K562 (cell line): ENCODE measurements around the gene CYP11A1. TPM values are rescaled to one million over a fixed set of nuclear protein-coding genes. Genes with fewer than 3 reads are reported as not detected.

Source experiments
- BRF2 ChIP-seq: IDR thresholded peaks from 3 replicates; pipeline ENCODE4 v1.6.1; 2011; ENCODE audit warnings: borderline replicate concordance, mild to moderate bottlenecking; ENCODE audit not compliant: insufficient read length, insufficient read depth
- CHD1 ChIP-seq: fragments of 200-600 bp; sonication (generic); IDR thresholded peaks from one replicate; pipeline ENCODE4 v1.6.1; 2012; ENCODE audit warnings: mild to moderate bottlenecking, moderate library complexity, low read length, inconsistent platforms
- DNMT1 ChIP-seq: fragments of 450-650 bp; IDR thresholded peaks from 2 replicates; pipeline ENCODE4 v1.6.1; 2016; ENCODE audit warnings: antibody characterized with exemption, mild to moderate bottlenecking
- HDAC1 ChIP-seq, 2 experiments: fragments of 450-650 bp; IDR thresholded peaks; 2 replicates each; pipeline ENCODE4 v1.6.1; 2016 to 2017; ENCODE audit warnings: inconsistent platforms in 1 of 2, mild to moderate bottlenecking in 1 of 2, moderate library complexity in 1 of 2
- HEY1 ChIP-seq: fragments of 250-450 bp; sonication (Bioruptor Pico); IDR thresholded peaks from 2 replicates; pipeline ENCODE4 v1.5.0; 2020; ENCODE audit warnings: mild to moderate bottlenecking, moderate library complexity, borderline replicate concordance
- HNRNPK ChIP-seq: fragments of 200-400 bp; formaldehyde crosslinking; IDR thresholded peaks from one replicate; pipeline ENCODE4 v1.6.1; 2018; ENCODE audit warnings: mild to moderate bottlenecking, low read depth, low read length; ENCODE audit not compliant: poor library complexity, severe bottlenecking
- HNRNPLL ChIP-seq: fragments of 200-400 bp; formaldehyde crosslinking; IDR thresholded peaks from 2 replicates; pipeline ENCODE4 v1.6.1; 2017; ENCODE audit warnings: low read length, low read depth, mild to moderate bottlenecking; ENCODE audit not compliant: poor library complexity, severe bottlenecking
- KDM2B ChIP-seq: fragments of 250-450 bp; sonication (Bioruptor Pico); IDR thresholded peaks from 2 replicates; pipeline ENCODE4 v1.8.0; 2021; ENCODE audit warnings: mild to moderate bottlenecking, moderate library complexity
- MAFG ChIP-seq: fragments of 450-650 bp; conservative IDR thresholded peaks from 2 replicates; pipeline ENCODE4 v1.6.1; 2016; ENCODE audit warnings: missing genetic modification characterization, missing compliant biosample characterization
- PCBP2 ChIP-seq: fragments of 200-400 bp; formaldehyde crosslinking; IDR thresholded peaks from 2 replicates; pipeline ENCODE4 v1.6.1; 2018; ENCODE audit warnings: low read length, low read depth, mild to moderate bottlenecking, moderate library complexity; ENCODE audit not compliant: poor library complexity, severe bottlenecking
- PPARD ChIP-seq: fragments of 250-450 bp; sonication (Bioruptor Pico); IDR thresholded peaks from 2 replicates; pipeline ENCODE4 v1.8.0; 2022; ENCODE audit warnings: inconsistent platforms, mild to moderate bottlenecking, moderate library complexity
- PRMT5 ChIP-seq: sonication (generic); formaldehyde crosslinking; IDR thresholded peaks from 2 replicates; pipeline ENCODE4 v1.5.0; 2020; ENCODE audit warnings: missing genetic modification reagents
- SETDB1 ChIP-seq: IDR thresholded peaks from one replicate; pipeline ENCODE4 v1.6.1; 2012; ENCODE audit warnings: low read length, control low read depth, inconsistent platforms
- SIN3B ChIP-seq: fragments of 450-650 bp; IDR thresholded peaks from 2 replicates; pipeline ENCODE4 v1.6.1; 2017; ENCODE audit warnings: low read depth, mild to moderate bottlenecking, moderate library complexity
- ZBTB12 ChIP-seq: fragments of 250-450 bp; sonication (Bioruptor Pico); IDR thresholded peaks from 2 replicates; pipeline ENCODE4 v1.4.0; 2020
- ZKSCAN8 ChIP-seq: fragments of 200-800 bp; sonication (Bioruptor generic); IDR thresholded peaks from 2 replicates; pipeline ENCODE4 v1.6.1; 2016; ENCODE audit warnings: missing genetic modification characterization, missing compliant biosample characterization
- ZNF146 ChIP-seq: IDR thresholded peaks from one replicate; pipeline ENCODE4 v1.6.1; 2018; ENCODE audit warnings: missing compliant biosample characterization; ENCODE audit not compliant: unreplicated experiment
- ZNF324 ChIP-seq: fragments of 250-450 bp; sonication (Bioruptor Pico); IDR thresholded peaks from 2 replicates; pipeline ENCODE4 v1.4.0; 2020; ENCODE audit warnings: mild to moderate bottlenecking
- ZNF589 ChIP-seq: fragments of 200-800 bp; sonication (Bioruptor generic); IDR thresholded peaks from 2 replicates; pipeline ENCODE4 v1.6.1; 2016; ENCODE audit warnings: low read depth, missing genetic modification characterization, missing compliant biosample characterization
- ZNF707 ChIP-seq: fragments of 250-450 bp; sonication (Bioruptor Pico); conservative IDR thresholded peaks from 2 replicates; pipeline ENCODE4 v1.8.0; 2022; ENCODE audit warnings: inconsistent platforms, mild to moderate bottlenecking, moderate library complexity
- ZNF766 ChIP-seq: fragments of 200-800 bp; sonication (Bioruptor generic); conservative IDR thresholded peaks from 2 replicates; pipeline ENCODE4 v1.6.1; 2016; ENCODE audit warnings: missing genetic modification characterization, missing compliant biosample characterization
- polyA plus RNA-seq, 8 experiments: library from polyadenylated mRNA; depleted of rRNA in 4 of 8; stranded (reverse) in 5 of 8; unstranded in 3 of 8; fragments of >200 nt; fragmentation: Nextera tagmentation in 2 of 8; fragmentation: Illumina TruSeq in 1 of 8; extraction: Ambion mirVana in 2 of 8; extraction: Trizol in 1 of 8; gene quantifications; 2 replicates each; pipeline versions ENCODE4 v1.2.1 to v1.2.3, GENCODE V29; 2011 to 2014; ENCODE audit warnings: inconsistent platforms in 1 of 8, missing spikeins in 1 of 8
- total RNA-seq, 7 experiments: library from RNA; depleted of rRNA in 6 of 7; stranded (reverse); fragments of >200 nt in 6 of 7; fragmentation: Illumina TruSeq in 2 of 7; extraction: Trizol in 2 of 7; gene quantifications; 2 replicates each; pipeline versions ENCODE4 v1.2.1 to v1.2.3, GENCODE V29; 2011 to 2021; ENCODE audit warnings: low replicate concordance in 1 of 7
- TF ChIP-seq, protein P1 (sequence below): fragments of 250-450 bp; sonication (Bioruptor Pico); IDR thresholded peaks from 2 replicates; pipeline ENCODE4 v1.4.0; 2020; ENCODE audit warnings: mild to moderate bottlenecking, moderate library complexity
- TF ChIP-seq, protein P2 (sequence below): fragments of 250-450 bp; sonication (Bioruptor Pico); IDR thresholded peaks from 2 replicates; pipeline ENCODE4 v1.8.0; 2022; ENCODE audit warnings: moderate library complexity, mild to moderate bottlenecking, inconsistent platforms

The CYP11A1 gene
- total and polyA plus RNA-seq, 9 of the 15 experiments (the other 6 are each of a cell fraction or from before 2014, with no cell fraction given), result 0.06 to 0.24 (median 0.10) TPM; not detected in 4

GRCh38 chr15:74389241-74390048 lies 22.0 kb upstream of the CYP11A1 start (continued):
- TF ChIP-seq, protein P1, sequence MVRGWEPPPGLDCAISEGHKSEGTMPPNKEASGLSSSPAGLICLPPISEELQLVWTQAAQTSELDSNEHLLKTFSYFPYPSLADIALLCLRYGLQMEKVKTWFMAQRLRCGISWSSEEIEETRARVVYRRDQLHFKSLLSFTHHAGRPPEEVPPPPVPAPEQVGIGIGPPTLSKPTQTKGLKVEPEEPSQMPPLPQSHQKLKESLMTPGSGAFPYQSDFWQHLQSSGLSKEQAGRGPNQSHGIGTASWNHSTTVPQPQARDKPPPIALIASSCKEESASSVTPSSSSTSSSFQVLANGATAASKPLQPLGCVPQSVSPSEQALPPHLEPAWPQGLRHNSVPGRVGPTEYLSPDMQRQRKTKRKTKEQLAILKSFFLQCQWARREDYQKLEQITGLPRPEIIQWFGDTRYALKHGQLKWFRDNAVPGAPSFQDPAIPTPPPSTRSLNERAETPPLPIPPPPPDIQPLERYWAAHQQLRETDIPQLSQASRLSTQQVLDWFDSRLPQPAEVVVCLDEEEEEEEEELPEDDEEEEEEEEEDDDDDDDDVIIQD (CRISPR knock-in tag), result peak; percentile 91
- TF ChIP-seq ZNF324 (CRISPR knock-in tag), result peak; percentile 50; the same call in 1 of the 2 replicates
- no peak for TF ChIP-seq KDM2B (CRISPR knock-in tag)
- no peak for TF ChIP-seq PRMT5 (CRISPR knock-in tag)
- TF ChIP-seq HNRNPK, result no peak
- TF ChIP-seq HDAC1 (IDR thresholded peaks at IDR 0.05), result peak in 1 of 2 experiments; percentile 90; a peak in 2 of 4 replicates
- TF ChIP-seq, protein P2, sequence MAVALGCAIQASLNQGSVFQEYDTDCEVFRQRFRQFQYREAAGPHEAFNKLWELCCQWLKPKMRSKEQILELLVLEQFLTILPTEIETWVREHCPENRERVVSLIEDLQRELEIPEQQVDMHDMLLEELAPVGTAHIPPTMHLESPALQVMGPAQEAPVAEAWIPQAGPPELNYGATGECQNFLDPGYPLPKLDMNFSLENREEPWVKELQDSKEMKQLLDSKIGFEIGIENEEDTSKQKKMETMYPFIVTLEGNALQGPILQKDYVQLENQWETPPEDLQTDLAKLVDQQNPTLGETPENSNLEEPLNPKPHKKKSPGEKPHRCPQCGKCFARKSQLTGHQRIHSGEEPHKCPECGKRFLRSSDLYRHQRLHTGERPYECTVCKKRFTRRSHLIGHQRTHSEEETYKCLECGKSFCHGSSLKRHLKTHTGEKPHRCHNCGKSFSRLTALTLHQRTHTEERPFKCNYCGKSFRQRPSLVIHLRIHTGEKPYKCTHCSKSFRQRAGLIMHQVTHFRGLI (CRISPR knock-in tag), result peak; percentile 90
- TF ChIP-seq ZBTB12 (CRISPR knock-in tag), result peak; percentile 53
- TF ChIP-seq CHD1, result no peak
- peak; percentile 97 for TF ChIP-seq ZNF589 (CRISPR knock-in tag)
- no peak for TF ChIP-seq SIN3B
- TF ChIP-seq PCBP2, result no peak
- no peak for TF ChIP-seq ZNF146 (CRISPR knock-in tag)
- TF ChIP-seq BRF2, result no peak
- TF ChIP-seq SETDB1, result no peak
- TF ChIP-seq HEY1 (CRISPR knock-in tag), result peak; percentile 94
- TF ChIP-seq PPARD, result no peak
- no peak for TF ChIP-seq DNMT1
- no peak for TF ChIP-seq HNRNPLL
- peak; percentile 86 for TF ChIP-seq ZKSCAN8 (CRISPR knock-in tag)
- TF ChIP-seq MAFG (tag), result no peak
- TF ChIP-seq ZNF766 (CRISPR knock-in tag), result peak; percentile 97
- TF ChIP-seq ZNF707 (CRISPR knock-in tag), result peak; percentile 72
